Esophagus muscularis mucosa (tissue), 2 donors: ENCODE results near the gene UBL5.

Experiments used
- POLR2A ChIP-seq: fragments of 450-650 bp; IDR thresholded peaks from one replicate; pipeline ENCODE4 v1.6.1; 2017; ENCODE audit warnings: antibody characterized with exemption, moderate library complexity, mild to moderate bottlenecking, low read depth
- POLR2AphosphoS5 ChIP-seq, 2 donors: sonication (generic); formaldehyde crosslinking; IDR thresholded peaks; one replicate each; pipeline ENCODE4 v1.6.1; 2017; ENCODE audit warnings: antibody characterized with exemption in 2 of 2

DNA sequence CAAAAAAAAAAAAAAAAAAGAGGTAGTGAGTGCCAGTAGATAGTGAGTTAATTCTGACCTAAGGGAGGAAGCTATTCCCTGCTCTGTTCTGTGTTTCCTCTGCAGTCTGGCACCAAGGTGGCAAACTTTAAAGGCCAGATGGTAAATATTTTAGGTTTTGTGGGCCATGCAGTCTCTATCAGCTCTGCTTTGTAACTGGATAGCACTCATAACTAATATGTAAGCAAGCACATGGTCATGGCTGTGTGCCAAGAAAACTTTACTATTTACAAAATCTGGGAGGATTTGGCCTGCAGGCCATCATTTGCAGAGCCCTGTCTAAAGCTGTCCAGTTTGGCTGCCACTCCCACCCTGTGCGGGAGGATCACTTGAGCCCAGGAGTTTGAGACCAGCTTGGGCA is 11.7 kb downstream of the UBL5 start:
- no peak for TF ChIP-seq POLR2A
- no peak for TF ChIP-seq POLR2AphosphoS5 (IDR thresholded peaks at IDR 0.05)
